Stimulated activated CD8-positive, alpha-beta memory T cell treated with anti-CD3 and anti-CD28 coated beads, Interleukin-4, amount 100 ng/mL, for 4 hours (primary cell): ENCODE data around the gene KRTAP4-7.
"Not testable (repeated sequence)": the region's sequence is repeated elsewhere in the genome, so short reads cannot be mapped to it uniquely, and the experiment has no call there.

Experiments used
- DNase-seq, 2 donors: peaks; one replicate each; pipeline ENCODE4 v3.0.0-alpha.2; 2020; ENCODE audit warnings: low read depth in 2 of 2, low spot score in 1 of 2

The KRTAP4-7 gene

DNA sequence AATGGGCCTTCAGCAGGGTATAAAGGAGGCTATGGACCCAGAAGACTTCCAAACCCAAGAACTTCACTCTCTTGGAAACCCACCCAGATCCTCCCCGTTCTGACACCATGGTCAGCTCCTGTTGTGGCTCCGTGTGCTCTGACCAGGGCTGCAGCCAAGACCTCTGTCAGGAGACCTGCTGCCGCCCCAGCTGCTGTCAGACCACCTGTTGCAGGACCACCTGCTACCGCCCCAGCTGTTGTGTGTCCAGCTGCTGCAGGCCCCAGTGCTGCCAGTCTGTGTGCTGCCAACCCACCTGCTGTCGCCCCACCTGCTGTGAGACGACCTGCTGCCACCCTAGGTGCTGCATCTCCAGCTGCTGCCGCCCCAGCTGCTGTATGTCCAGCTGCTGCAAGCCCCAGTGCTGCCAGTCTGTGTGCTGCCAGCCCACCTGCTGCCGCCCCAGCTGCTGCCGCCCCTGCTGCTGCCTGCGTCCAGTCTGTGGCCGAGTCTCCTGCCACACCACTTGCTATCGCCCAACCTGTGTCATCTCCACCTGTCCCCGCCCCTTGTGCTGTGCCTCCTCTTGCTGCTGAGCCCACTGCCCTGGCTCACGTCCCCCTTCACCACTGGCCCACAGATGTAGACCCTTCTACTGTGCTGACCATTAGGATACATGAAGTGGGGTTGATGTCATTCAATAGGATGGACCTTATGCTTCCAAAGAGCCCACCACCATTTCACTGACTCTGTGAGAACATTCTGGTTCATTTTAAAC, at the start of gene KRTAP4-7:
KRTAP4-7 (plus strand) TSS at position 51 of the 757 bp plus-strand sequence; CDS start at position 108, 57 bp downstream.
- DNase-seq = not testable (repeated sequence)

DNA sequence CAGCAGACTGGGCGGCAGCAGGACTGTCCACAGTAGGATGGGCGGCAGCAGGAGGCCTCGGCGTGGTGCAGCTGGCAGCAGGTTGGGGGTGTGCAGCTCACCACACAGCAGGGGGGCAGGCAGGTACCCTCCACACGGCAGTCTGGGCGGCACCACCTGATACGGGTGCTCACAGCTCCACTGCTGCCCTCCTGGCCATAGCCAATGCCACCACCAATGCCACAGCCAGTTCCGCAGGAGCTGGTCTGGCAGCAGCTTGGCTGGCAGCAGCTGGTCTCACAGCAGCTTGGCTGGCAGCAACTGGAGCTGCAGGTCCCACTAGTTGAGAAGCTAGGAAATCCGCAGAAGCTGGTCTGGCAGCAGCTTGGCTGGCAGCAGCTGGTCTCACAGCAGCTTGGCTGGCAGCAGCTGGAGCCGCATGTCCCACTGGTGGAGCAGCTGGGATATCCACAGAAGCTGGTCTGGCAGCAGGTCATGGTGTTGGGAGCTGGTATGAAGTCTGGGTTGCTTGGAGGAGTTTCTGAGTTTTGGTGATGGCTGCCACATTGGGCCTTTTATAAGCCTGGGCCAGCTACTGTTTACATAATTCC, 49.5 kb upstream of the KRTAP4-7 start, which contains the start of gene KRTAP1-3:
KRTAP1-3 (minus strand) TSS at position 529 of the 590 bp plus-strand sequence; CDS start at position 476, 53 bp downstream.
- DNase-seq = not testable (repeated sequence)

DNA sequence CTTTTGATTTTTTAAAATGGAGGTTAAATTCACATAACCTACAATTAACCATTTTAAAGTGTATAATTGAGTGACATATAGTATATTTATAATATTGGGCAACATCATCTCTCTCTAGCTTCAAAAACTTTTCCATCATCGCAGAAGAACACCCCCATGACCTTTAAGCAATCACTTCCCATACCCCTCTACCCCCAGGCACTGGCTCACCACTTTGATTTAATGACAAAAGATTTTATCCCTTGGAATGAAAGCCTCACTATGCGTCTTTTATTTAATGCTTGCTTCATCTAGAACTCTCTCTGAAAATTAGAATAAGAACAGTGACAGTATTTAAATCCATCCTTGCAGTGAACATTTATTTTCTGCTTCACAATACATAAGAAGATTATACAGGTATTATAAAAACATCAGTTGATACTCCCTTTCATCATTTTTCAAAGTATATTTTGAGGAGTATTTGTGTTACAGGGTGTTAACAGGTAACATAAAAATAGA, 46.0 kb upstream of the KRTAP4-7 start:
- DNase-seq = no peak

DNA sequence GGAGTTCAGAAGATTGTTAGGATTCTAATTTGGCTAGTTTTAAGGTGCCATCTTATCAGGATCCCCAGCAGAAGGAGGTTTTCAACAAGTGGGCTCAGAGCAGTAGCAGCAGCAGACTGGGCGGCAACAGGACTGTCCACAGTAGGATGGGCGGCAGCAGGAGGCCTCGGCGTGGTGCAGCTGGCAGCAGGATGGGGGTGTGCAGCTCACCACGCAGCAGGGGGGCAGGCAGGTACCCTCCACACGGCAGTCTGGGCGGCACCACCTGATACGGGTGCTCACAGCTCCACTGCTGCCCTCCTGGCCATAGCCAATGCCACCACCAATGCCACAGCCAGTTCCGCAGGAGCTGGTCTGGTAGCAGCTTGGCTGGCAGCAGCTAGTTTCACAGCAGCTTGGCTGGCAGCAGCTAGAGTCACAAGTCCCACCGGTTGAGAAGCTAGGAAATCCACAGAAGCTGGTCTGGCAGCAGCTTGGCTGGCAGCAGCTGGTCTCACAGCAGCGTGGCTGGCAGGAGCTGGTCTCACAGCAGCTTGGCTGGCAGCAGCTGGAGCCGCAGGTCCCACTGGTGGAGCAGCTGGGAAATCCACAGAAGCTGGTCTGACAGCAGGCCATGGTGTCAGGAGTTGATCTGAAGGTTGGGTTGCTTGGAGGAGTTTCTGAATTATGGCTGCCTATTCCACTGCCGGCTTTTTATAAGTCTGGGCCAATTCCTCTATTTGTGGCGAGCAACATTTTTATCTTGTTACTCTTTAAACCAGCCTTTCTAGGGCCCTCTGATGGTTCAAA, 43.0 kb upstream of the KRTAP4-7 start, which contains the start of gene KRTAP1-1:
KRTAP1-1 (minus strand) TSS at position 668 of the 789 bp plus-strand sequence; CDS start at position 615, 53 bp downstream.
- not testable (repeated sequence) for DNase-seq

DNA sequence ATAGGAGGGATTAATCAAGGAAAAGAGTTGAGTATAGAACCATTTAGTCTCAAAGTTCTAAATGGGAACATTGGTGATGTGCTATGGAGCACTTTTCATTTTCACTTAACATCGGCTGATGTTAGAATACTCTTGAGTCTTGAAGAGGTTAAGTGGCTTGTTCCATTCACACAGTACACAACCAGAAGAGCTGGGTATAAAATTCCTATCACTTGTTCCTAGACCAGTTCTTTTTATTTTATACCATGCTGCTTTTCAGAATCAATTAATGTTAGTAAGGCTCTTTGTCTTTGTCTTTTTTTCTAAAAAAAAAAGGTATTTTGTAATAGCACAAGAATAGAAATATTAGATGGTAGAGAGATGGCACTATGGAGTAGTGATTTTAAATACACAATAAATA, 41.0 kb upstream of the KRTAP4-7 start:
- DNase-seq = no peak

DNA sequence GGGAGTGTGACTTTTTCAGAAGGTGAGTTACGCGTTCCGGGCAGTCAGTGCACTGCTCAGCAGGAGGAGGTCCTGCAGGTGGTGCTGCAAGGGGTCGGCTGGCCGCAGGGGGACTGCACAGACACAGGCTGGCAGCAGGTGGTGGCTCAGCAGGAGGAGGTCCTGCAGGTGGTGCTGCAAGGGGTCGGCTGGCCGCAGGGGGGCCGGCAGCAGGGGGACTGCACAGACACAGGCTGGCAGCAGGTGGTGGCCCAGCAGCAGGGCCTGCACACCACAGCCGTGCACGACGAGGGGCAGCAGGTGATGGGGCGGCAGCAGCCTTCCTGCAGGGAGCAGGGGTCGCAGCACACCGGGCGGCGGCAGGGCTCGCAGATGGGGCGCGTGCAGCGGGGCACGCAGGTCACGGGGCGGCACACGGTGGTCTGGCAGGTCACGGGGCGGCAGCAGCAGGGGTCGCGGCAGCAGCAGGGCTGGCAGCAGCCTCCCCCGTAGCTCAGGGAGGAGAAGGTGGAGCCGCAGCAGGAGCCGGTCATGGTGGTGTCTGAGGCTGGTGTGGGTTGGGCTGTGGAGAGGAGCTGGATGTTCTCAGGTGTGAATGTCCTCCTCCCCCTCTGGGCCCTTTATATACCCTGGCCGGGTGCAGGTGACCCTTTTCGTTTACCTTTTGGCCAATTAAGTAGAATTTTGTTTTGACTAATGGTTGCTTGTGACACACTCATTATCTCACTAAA, 37.0 kb upstream of the KRTAP4-7 start, which contains the start of gene KRTAP2-1:
KRTAP2-1 (minus strand) TSS at position 582 of the 731 bp plus-strand sequence; CDS start at position 533, 49 bp downstream.
- DNase-seq = not testable (repeated sequence)

DNA sequence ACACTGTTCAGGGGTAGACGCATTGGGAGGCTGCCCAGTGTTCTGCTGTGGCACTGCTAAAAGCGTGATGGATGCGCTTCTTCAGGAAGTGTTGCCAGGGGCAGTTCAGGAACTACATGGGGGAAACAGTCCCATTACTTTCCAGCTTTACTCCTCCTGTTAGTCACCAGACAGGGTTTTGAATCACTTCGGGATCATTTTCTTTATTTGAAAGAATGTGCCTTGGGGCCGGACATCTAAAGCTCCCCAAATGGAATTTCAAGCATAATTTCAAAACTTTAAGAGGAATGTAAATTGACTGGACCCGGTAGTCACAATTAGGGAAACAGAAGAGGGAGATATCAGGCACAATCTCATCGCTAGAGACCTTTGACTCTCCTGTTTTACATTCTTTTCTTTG, 35.5 kb upstream of the KRTAP4-7 start:
- no peak for DNase-seq

DNA sequence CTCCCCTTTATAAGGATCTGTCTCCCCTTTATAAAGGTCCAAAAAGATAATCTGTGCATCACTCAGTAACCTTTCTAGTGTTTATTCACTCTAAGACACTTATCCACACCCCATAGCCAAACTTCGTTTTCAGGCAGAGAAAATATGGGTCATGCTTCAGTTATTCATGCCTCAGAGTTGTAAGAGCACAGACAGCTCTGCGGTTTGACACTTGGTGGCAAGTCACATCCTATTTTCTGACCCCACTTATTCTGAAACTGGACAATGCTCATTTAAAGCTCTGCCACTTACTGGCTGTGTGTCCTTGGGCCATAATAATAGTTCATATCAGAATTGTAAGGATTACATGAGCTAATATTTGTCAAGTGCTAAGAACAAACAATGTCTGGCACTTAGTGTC, 34.8 kb upstream of the KRTAP4-7 start:
- DNase-seq = no peak

DNA sequence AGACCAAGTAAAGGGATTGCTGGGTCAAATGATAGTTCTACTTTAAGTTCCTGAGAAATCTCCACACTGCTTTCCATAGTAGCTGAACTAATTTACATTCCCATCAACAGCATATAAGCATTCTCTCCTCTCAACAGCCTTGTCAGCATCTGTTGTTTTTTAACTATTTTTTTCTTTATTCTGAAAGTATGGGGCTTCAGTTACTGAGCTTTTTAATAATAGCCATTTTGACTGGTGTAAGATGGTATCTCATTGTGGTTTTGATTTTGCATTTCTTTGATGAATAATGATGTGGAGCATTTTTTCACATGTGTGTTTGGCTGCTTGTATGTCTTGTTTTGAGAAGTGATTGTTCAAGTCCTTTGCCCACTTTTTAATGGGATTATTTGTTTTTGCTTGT, 31.4 kb upstream of the KRTAP4-7 start:
- no peak for DNase-seq

DNA sequence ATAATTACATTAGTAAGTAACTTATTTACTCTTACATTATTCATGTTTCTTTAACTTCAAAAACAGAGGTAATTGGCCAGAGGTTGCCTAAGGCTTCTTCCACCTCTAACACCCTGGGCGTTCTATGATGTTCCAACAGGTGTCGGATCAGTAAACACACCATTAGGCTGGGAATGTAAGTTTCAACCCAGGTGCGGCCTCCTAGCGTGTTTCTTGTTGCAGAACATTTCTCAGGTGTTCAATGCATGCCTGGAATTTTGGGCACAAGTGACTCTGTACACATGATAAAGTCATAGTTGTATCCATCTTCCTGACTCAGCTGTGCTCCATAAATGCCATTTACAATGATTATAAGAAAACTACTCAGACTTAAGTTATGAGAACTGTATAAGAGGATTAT, 29.9 kb upstream of the KRTAP4-7 start:
- DNase-seq = no peak

DNA sequence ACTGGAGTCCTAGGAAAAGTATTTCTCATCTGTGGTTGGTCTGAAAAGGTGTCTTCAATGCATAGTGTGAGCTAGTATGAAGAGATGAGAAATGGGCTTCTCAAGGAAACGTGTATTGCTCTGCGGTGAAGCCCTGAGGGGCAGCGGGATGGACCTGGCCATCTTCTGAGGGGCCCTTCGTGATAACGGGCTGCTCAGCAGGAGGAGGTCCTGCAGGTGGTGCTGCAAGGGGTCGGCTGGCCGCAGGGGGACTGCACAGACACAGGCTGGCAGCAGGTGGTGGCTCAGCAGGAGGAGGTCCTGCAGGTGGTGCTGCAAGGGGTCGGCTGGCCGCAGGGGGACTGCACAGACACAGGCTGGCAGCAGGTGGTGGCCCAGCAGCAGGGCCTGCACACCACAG, 29.4 kb upstream of the KRTAP4-7 start:
- DNase-seq = not testable (repeated sequence)

DNA sequence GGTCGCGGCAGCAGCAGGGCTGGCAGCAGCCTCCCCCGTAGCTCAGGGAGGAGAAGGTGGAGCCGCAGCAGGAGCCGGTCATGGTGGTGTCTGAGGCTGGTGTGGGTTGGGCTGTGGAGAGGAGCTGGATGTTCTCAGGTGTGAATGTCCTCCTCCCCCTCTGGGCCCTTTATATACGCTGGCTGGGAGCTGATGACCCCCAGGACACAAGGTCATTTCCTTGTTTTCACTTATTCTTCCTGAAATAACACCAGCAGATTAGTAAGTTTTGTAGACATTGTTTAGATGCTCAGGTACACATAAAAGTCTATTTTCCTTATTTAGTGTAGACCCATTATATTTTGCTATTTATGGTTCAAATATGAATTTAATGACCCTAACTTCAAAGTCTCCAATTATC, 28.8 kb upstream of the KRTAP4-7 start, which contains the start of gene KRTAP2-2:
KRTAP2-2 (minus strand) TSS at position 101 of the 400 bp plus-strand sequence; CDS start at position 82, 19 bp downstream.
- not testable (repeated sequence) for DNase-seq

DNA sequence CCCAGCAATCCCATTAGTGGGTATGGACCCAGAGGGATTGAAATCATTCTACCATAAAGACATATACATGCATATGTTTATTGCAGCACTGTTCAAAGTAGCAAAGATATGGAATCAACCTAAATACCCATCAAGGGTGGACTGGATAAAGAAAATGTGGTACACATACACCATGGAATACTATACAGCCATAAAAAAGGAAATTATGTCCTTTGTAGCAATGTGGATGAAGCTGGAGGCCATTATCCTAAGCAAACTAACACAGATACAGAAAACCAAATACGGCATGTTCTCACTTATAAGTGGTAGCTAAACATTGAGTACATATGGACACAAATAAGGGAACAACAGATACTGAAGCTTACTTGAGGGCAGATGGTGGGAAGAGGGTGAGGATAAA, 26.4 kb upstream of the KRTAP4-7 start:
- no peak for DNase-seq

DNA sequence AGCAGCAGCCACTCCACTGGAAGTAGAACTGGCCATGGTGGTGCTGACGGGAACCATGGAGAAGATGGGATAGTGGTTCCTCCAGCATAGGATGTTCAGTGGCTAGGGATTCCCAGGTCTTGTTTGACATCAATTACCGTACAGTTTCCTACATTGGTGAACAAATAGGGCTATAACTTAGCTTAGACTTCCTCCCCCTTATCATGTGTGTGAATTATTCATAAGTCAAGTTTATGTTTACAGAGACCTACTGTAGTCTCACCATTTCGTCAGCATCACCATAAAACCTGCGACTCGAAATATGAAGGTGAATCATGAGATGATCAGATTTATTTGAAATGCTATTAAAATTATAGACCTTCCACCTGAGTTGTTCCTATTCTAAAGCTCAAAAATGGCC, 25.2 kb upstream of the KRTAP4-7 start:
- no peak for DNase-seq

DNA sequence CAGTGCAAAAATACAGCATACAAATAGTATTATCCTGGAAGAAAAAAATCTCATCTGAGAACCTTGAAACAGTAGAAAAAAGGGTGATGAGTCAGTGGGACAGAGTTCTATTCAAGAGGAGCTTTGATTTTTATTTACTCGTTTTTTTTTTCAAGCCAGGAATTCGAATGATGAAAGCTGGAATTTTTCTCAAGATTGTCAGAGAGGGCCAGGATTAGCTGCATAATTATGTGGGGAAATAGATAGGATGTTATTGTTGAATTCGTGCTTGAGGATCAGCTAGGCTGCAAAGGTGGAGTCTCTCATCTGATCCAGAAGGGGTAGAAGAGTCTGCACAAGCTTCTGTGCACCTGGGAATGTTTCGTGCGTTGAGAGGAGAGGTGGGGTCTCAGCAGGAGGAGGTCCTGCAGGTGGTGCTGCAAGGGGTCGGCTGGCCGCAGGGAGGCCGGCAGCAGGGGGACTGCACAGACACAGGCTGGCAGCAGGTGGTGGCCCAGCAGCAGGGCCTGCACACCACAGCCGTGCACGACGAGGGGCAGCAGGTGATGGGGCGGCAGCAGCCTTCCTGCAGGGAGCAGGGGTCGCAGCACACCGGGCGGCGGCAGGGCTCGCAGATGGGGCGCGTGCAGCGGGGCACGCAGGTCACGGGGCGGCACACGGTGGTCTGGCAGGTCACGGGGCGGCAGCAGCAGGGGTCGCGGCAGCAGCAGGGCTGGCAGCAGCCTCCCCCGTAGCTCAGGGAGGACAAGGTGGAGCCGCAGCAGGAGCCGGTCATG, 24.5 kb upstream of the KRTAP4-7 start:
- not testable (repeated sequence) for DNase-seq

DNA sequence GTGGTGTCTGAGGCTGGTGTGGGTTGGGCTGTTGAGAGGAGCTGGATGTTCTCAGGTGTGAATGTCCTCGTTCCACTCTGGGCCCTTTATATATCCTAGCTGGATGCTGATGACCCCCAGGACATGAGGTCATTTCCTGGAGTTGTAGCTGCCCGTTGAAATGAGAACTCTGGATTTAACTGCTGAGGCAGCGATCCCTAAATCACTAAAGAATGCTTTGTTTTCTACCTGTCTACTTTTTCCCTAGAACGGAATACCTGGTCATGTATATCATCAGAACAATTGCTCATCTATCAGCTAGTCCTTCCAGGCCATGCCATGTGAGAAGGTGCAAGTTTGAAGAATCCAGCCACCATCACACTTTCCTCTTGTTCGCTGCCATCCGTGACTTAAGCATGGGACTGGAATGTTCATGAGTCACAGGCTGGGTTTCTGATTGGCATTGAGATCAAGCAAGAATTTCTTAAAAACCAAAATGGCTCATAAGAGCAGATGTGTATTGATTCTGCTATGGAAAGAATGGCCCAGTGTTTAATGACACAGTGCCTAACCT, 23.8 kb upstream of the KRTAP4-7 start, which contains the start of gene KRTAP2-3:
KRTAP2-3 (minus strand) TSS at position 63 of the 553 bp plus-strand sequence. CDS start 64 bp downstream, outside the sequence.
- no peak for DNase-seq

DNA sequence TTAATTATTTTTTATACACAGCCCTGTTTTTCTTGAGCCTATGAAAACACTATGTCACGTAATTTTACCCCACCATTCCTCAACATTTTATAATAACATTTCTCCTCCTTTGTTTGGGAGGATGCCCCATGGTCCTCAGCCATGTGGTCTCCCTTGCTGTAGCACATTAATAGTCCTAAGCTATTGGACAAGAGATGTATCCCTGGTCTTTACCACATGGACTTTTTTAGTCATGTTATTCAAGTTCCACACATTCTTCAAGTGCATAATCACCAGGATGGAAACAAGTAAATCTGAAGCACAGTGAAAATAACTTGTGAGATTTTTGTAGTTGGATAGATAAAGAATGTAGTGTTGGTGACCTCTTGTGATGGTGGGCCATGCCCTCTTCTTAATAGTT, 22.0 kb upstream of the KRTAP4-7 start:
- DNase-seq = no peak

DNA sequence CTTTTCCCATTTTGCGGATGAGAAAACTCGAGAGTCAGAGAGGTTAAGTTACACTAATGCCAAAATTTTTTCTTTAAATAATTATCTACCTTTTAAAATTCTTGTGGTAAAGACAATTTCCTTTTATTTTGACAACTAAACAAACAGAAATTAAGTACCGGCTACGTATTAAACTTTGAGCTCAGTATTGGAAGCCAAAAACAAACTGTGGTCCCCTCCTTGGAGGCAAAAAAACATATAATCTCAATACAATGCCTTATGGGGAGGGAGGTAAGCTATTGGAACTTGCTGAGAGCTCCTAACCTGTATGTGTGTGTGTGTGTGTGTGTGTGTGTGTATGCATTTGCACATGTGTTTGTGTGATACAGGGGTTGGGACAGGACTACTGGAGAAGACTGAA, 20.5 kb upstream of the KRTAP4-7 start:
- no peak for DNase-seq

DNA sequence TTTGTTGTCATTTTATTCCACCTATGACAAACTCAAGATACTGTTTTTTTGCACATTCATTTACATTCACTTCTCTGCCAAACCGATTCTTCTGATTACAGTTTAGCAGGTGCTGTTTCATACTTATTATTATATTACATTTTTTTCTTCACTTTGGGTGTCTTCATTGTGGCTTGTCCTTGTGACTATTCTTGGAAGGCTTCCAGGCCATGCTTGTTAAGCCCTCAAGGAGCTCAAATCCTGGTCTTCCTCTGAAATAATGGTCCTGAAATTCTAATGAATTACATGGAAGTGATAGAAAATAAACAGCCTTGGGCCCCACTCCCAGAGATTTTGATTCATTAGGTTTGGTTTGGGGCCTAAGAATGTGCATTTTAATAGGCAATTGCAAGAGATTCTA, 19.6 kb upstream of the KRTAP4-7 start:
- DNase-seq = no peak
